Brain microvascular endothelial cell (primary cell): Measurements from ENCODE around the gene PSD4.

Experiments used
- DNase-seq: peaks from one replicate; pipeline ENCODE4 v3.0.0-alpha.2; 2020
- H3K27ac ChIP-seq: fragments of 250-450 bp; sonication (Bioruptor Pico); 2 replicates; pipeline ENCODE4 v1.5.1; 2020; ENCODE audit warnings: mild to moderate bottlenecking, moderate library complexity
- H3K27me3 ChIP-seq: fragments of 250-450 bp; sonication (Bioruptor Pico); replicated peaks from 2 replicates; pipeline ENCODE4 v1.5.1; 2020; ENCODE audit warnings: mild to moderate bottlenecking
- H3K36me3 ChIP-seq: fragments of 250-450 bp; sonication (Bioruptor Pico); replicated peaks from 2 replicates; pipeline ENCODE4 v1.5.1; 2020; ENCODE audit warnings: mild to moderate bottlenecking
- H3K4me3 ChIP-seq: 2 replicates; pipeline ENCODE4 v1.5.1; 2011; ENCODE audit warnings: low read depth, mild to moderate bottlenecking, control low read depth, low read length, moderate library complexity
- in situ Hi-C: cut with HindIII; loops from 2 replicates; pipeline ENCODE4 v1.10.0; 2017; ENCODE audit warnings: low sequenced_read_pairs, low pct_ligation_motif_present
- TF ChIP-seq, protein P1 (sequence below): IDR thresholded peaks from 2 replicates; pipeline ENCODE4 v1.5.1; 2011; ENCODE audit warnings: low read depth, mild to moderate bottlenecking, moderate library complexity, low read length, control low read depth, inconsistent platforms; ENCODE audit errors: missing control alignments

PSD4 gene

GRCh38 chr2:113169002-113169530 is 4.7 kb upstream of the PSD4 start:
- Histone ChIP-seq H3K4me3 (no peak overlapping the region), H3K27me3 (no peaks in the 10 kb centered on the region), H3K27ac (no peak overlapping the region), H3K36me3 (no peaks in the 10 kb centered on the region)
- in situ Hi-C loops, result no loop called here
- TF ChIP-seq, protein P1, sequence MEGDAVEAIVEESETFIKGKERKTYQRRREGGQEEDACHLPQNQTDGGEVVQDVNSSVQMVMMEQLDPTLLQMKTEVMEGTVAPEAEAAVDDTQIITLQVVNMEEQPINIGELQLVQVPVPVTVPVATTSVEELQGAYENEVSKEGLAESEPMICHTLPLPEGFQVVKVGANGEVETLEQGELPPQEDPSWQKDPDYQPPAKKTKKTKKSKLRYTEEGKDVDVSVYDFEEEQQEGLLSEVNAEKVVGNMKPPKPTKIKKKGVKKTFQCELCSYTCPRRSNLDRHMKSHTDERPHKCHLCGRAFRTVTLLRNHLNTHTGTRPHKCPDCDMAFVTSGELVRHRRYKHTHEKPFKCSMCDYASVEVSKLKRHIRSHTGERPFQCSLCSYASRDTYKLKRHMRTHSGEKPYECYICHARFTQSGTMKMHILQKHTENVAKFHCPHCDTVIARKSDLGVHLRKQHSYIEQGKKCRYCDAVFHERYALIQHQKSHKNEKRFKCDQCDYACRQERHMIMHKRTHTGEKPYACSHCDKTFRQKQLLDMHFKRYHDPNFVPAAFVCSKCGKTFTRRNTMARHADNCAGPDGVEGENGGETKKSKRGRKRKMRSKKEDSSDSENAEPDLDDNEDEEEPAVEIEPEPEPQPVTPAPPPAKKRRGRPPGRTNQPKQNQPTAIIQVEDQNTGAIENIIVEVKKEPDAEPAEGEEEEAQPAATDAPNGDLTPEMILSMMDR, result no peak
- DNase-seq, result no peak

- Histone ChIP-seq H3K4me3 (no peak overlapping the region), H3K27ac (no peak overlapping the region), H3K36me3 (no peaks in the 10 kb centered on the region), H3K27me3 (no peaks in the 10 kb centered on the region)
- DNase-seq, result no peak
- TF ChIP-seq, protein P1, result no peak
- in situ Hi-C loops, result no loop called here
Measured at GRCh38 chr2:113169586-113169985, 4.2 kb upstream of the PSD4 start.

GRCh38 chr2:113171334-113172075 is 2.3 kb upstream of the PSD4 start:
- no peak overlapping the region for H3K4me3 ChIP-seq
- in situ Hi-C loops, result no loop called here
- no peak for DNase-seq

DNA sequence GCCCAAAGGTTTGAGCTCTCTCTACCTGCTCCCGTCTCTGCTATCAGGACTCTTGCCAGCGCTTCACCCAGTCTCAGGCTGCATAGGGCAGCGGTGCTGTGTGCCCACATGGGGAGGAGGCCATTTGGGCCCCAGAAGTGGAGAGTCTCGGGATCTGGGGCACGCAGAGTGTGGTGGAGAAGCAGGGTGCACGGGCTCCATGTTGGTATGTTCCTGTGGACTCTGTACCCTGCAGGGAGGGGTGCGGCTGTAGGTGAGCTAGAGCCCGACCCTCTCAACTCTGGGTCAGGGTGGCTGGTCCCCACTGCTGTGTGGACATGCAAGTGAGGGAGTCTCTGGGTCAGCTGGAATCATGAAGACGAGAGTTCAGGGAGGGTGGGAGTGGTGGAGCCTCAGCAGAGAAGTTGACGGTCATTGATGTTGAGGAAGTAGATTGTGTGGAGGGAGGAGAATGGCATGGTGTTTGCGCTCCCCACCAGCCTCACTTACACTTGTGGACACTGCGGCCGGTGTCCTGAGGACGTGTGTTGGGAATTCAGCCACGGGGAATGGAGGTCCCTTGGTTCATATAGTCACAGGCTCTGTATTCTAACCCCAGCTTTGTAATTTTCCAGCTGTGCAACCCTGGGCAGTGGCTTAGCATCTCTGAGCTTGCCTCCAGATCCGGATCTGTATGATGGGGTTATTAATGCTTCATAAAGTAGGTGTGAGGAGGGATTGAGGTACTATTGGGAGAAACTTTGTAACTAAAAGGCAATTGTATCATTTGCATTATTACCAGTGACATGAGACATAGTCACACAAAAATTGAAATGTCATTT is 840 bp upstream of the PSD4 start:
- TF ChIP-seq, protein P1, result no peak
- DNase-seq, result no peak
- Histone ChIP-seq H3K36me3 (no peaks in the 10 kb centered on the region), H3K27me3 (no peaks in the 10 kb centered on the region), H3K27ac (no peak overlapping the region), H3K4me3 (no peak overlapping the region)
- in situ Hi-C loops, result no loop called here

More at GRCh38 chr2:113171334-113172075, 2.3 kb upstream of the PSD4 start:
- TF ChIP-seq, protein P1, result no peak
- Histone ChIP-seq H3K27ac (no peak overlapping the region), H3K27me3 (no peaks in the 10 kb centered on the region), H3K36me3 (no peaks in the 10 kb centered on the region)

DNA sequence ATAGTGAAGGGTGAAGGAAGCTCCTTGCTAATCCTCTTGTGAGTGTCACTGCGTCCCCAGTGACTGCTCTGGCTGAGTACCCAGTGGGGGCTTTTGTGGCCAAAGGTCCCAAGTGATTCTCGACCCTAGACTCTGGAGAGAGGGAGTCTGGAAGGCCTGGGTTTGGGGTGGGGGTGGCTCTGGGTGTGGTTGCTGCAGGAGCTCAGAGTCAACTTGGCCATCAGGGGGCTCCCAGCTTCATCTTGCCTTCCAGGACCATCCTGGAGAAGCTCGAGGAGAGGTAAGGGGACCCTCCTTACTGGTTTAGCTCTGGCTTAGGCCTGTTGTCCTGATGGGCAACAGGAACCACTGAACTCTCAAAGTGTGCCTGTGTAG is 592 bp downstream of the PSD4 start:
- no peaks in the 10 kb centered on the region for H3K27me3 ChIP-seq
- in situ Hi-C loops, result no loop called here
- DNase-seq, result no peak
- TF ChIP-seq, protein P1, result no peak
- no peak overlapping the region for H3K27ac ChIP-seq
- H3K36me3 ChIP-seq, result no peaks in the 10 kb centered on the region
- H3K4me3 ChIP-seq, result no peak overlapping the region
